GM10248 (cell line): ENCODE measurements around the gene GAS7.
A peak's percentile ranks its signal among the peaks of the same experiment; 100 is the strongest.

ENCODE experiments used
- CTCF ChIA-PET: fragments of 300-600 bp; sonication (Branson Sonifier 250); formaldehyde crosslinking; extraction: SDS; loops from one replicate; lab custom pipeline; 2021; ENCODE audit warnings: antibody characterized with exemption; lab: Yijun Ruan, JAX
- POLR2A ChIA-PET: fragments of 350-650 bp; sonication (Branson Sonifier 250); formaldehyde crosslinking; extraction: SDS; loops from one replicate; lab custom pipeline; 2020; ENCODE audit warnings: antibody characterized with exemption; lab: Yijun Ruan, JAX
- DNase-seq: peaks from one replicate; pipeline ENCODE4 v3.0.0; 2012; ENCODE audit errors: extremely low spot score
- CTCF ChIP-seq: IDR thresholded peaks from 2 replicates; pipeline ENCODE4 v1.5.1; 2012; ENCODE audit warnings: mild to moderate bottlenecking, low read depth; ENCODE audit errors: extremely low read depth, missing control alignments, control extremely low read depth

The GAS7 gene

GRCh38 chr17:10192461-10192860, 5.9 kb downstream of the GAS7 start:
- TF ChIP-seq CTCF, result no peak
- no peak for DNase-seq
- ChIA-PET POLR2A (no interaction called here), CTCF (interaction anchor here (0.7 to 0.9 kb wide), 2 partner anchors 20 to 34 kb away, joined by 3 to 4 read pairs; no protein-coding TSS in a partner anchor)

DNA sequence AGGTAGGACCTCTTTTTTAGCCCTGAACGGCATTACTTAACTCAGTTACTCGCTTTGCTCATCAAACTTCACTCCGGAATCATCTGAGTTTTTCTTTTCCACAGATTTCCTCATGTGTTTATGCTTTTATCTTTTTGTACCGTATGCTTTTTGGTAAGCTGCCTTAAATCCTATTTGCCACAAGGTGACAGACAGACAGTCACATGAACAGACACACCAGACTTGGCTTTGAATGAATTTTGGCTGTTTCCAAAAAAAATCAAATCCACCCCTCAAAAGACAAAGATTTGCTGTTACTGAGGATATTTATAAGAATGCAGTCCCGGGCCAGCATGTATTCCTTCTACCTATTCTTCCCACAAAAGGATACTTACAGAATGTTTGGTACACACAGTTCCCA, 10.9 kb downstream of the GAS7 start:
- CTCF ChIA-PET, result interaction anchor here (1.2 to 1.4 kb wide), 2 partner anchors 10 to 40 kb away, joined by 4 to 5 read pairs; no protein-coding TSS in a partner anchor
- TF ChIP-seq CTCF, result no peak
- POLR2A ChIA-PET, result no interaction called here
- no peak for DNase-seq

GRCh38 chr17:10186771-10187410, 11.5 kb downstream of the GAS7 start:
- POLR2A ChIA-PET, result no interaction called here
- CTCF ChIA-PET, result interaction anchor here (1.4 kb wide), 1 partner anchor 9 kb away, joined by 5 read pairs; no protein-coding TSS in a partner anchor
- peak; percentile 49 for DNase-seq
- no peak for TF ChIP-seq CTCF

- ChIA-PET CTCF (no interaction called here), POLR2A (no interaction called here)
Observed at GRCh38 chr17:10183931-10184930, 14.2 kb downstream of the GAS7 start.

GRCh38 chr17:10182785-10183184, 15.6 kb downstream of the GAS7 start:
- CTCF ChIA-PET, result no interaction called here
- POLR2A ChIA-PET, result no interaction called here
- TF ChIP-seq CTCF, result no peak
- DNase-seq, result no peak

More at GRCh38 chr17:10183931-10184930, 14.2 kb downstream of the GAS7 start:
- TF ChIP-seq CTCF, result no peak
- DNase-seq, result no peak

- no peak for DNase-seq
- TF ChIP-seq CTCF, result no peak
- ChIA-PET POLR2A (no interaction called here), CTCF (interaction anchor here (1.0 to 1.7 kb wide), 2 partner anchors 9 to 48 kb away, joined by 5 read pairs; no protein-coding TSS in a partner anchor)
Observed at GRCh38 chr17:10178506-10178991, 19.9 kb downstream of the GAS7 start.
